Inferior parietal cortex (tissue), 1 donor: ENCODE results near the gene TSPAN10.
"Not testable (repeated sequence)": the region's sequence is repeated elsewhere in the genome, so short reads cannot be mapped to it uniquely, and the experiment has no call there.

Source experiments
- DNase-seq: peaks from one replicate; pipeline ENCODE4 v3.0.0-alpha.2; 2016; ENCODE audit errors: extremely low spot score

Gene TSPAN10

DNA sequence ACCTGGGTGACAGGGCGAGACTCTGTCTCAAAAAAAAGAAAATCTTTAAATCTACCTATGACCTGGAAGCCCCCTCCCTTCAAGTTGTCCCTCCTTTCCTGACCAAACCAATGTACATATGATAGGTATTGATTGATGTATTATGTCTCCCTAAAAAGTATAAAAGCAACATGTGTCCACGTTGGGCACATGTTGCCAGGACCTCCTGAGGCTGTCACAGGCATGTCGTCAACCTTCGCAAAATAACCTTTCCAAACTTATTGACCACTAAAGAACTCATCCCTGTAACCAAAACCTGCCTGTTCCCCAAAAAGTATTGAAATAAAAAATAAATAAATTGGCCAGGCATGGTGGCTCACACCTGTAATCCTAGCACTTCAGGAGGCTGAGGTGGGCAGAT, 25.0 kb downstream of the TSPAN10 start:
- no peak for DNase-seq

GRCh38 chr17:81664051-81664470, 27.1 kb downstream of the TSPAN10 start:
- DNase-seq: no peak

GRCh38 chr17:81665205-81666091, 28.5 kb downstream of the TSPAN10 start:
- DNase-seq: no peak

DNA sequence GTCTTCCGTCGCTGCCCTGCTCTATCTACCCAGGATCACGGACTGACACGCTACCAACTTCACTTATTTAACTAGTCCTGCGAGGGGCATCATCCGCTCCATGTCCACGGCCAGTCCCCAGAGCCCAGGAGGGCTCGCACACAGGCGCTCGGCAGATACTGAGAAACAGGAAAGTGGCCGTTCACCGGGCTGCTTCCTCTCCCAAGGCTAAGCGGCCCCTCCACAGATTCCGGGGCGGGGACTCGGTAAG, 29.0 kb downstream of the TSPAN10 start:
- DNase-seq: no peak

- DNase-seq: peak; percentile 97
Observed at GRCh38 chr17:81666342-81667191, 29.6 kb downstream of the TSPAN10 start, which contains the start of the genes CCDC137 and OXLD1. Gene CCDC137, plus strand, starts transcription at chr17:81666737. Its CDS starts 30 bp downstream, at chr17:81666767. Gene OXLD1, minus strand, starts transcription at chr17:81666605. Its CDS starts 28 bp downstream, at chr17:81666577.

DNA sequence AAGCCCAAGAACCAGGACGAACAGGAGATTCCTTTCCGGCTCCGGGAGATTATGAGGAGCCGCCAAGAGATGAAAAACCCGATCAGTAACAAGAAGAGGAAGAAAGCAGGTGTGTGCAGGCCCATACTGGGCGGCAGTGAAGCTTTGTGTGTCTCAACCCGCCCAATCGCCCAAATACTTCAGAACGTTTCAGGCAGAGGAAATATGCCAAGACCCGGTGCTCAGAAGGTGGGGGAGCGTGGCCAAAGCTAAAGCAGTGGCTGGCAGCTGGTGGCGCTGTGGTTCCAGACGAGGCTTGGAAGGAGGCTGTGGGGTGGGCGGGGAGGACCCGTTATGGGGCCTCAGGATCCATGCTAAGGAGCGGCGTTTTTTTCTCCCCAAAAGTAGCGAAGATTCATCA, 30.8 kb downstream of the TSPAN10 start:
- DNase-seq: no peak

DNA sequence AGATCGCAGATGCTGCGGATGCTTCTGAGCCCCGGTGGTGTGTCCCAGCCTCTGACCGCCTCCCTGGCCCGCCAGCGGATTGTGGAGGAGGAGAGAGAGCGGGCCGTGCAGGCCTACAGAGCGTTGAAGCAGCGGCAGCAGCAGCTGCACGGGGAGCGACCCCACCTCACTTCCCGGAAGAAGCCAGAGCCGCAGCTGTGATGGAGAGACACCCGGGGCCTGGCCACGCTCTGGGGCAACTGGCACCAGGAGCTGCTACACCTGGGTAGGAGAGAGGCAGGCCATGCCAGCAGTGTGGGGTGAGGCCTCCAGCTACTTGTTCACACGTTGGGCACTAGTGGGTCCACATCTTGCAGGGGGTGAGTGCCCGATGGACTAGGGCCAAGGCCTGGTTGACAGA, 35.5 kb downstream of the TSPAN10 start:
- no peak for DNase-seq

- DNase-seq: no peak
Observed at GRCh38 chr17:81672954-81673353, 36.0 kb downstream of the TSPAN10 start.

DNA sequence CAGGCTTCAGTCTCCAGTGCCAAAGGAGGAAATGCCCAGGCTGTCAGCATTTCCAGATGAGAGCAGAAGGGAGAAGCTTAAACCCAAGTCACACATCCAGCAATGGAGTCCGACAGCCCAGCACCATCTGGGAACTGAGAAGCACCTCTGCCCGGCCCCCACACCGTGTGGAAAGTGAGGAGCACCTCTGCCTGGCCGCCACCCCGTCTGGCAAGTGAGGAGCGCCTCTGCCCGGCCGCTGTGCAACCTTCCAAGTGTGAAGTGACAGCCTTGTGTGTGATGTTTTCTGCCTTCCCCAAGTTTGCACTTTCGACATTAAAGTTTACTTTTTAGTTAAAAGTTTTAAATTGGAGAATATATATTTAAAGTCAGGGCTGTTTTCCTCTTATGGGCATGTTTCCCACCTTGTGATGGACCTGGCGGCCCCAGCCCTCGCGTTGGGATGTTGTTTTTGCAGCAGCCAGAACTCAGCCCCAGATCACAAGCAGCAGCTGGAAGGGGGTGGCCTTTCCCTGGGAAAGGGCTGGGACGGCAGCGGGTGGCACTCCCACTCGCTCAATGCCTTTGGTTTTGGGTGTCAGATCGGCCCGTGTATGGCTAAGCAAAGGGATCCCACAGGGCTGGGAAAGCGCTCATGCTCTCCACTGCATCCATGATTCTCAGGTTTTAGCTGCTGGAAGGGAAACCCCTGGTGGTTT, 36.7 kb downstream of the TSPAN10 start:
- DNase-seq: no peak

DNA sequence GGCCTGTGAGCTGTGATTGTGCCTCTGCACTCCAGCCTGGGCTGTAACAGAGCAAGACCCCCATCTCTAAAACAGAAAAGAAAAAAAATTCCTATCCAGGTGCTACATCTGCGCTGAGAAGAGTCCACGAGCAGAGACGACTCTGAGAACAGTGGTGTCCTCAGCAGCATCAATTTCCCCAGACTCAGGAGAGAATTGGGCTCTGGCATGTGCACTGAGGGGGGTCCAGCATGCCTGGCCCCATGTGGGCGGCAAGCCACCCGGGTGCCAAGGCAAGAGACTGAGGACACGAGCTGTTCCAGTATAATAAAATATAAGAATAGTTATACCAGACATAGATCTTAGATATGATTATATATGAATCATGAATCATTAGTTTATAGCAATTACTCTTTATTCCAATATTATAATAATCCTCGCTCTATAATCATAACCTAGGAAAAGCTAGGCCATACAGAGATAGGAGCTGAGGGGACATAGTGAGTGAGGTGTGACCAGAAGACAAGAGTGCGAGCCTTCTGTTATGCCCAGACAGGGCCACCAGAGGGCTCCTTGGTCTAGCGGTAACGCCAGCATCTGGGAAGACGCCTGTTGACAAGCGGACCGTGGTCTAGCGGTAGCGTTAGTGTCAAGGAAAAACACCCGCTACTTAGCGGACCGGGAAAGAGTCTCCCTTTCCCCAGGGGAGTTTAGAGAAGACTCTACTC, 38.7 kb downstream of the TSPAN10 start:
- not testable (repeated sequence) for DNase-seq

DNA sequence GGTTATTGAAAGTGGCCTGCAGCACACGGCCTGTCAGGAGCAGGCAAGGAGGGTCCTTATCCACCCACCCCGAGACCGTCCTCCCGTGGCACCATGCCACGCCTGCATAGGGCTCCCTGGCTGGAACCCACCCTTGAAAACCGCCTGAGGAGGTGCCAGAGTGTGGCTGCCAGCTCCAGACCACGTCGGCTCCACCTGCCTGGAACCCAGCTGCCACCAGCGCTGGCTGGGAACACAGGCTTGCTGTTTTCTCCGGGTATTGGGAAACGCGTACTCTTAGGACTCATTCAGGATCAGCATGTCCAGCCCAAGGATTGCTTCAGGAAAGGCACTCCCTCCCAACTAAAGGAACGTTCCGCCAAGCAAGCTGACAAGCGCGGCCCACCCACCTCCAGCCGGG, 39.9 kb downstream of the TSPAN10 start:
- DNase-seq: no peak

GRCh38 chr17:81680150-81680549, 43.2 kb downstream of the TSPAN10 start:
- no peak for DNase-seq

DNA sequence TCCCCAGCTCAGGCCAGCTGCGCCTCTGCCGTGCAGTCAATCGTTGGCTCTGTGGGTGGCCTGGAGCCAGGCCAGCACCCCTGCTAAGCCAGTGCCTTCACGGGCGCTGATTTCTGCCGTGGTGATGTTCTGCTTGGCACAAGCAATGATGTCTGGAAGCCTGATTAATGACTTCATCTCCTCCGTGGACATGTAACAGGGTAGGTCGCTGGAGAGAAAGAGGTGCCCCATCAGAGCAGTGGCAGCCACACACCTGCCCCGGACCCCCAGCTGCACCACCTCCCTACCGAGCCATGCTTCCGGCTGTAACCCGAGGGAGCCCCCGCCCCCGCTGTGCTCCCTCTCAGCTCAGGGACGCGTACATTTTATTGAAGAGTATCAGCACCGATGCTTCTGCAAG, 44.7 kb downstream of the TSPAN10 start:
- no peak for DNase-seq

DNA sequence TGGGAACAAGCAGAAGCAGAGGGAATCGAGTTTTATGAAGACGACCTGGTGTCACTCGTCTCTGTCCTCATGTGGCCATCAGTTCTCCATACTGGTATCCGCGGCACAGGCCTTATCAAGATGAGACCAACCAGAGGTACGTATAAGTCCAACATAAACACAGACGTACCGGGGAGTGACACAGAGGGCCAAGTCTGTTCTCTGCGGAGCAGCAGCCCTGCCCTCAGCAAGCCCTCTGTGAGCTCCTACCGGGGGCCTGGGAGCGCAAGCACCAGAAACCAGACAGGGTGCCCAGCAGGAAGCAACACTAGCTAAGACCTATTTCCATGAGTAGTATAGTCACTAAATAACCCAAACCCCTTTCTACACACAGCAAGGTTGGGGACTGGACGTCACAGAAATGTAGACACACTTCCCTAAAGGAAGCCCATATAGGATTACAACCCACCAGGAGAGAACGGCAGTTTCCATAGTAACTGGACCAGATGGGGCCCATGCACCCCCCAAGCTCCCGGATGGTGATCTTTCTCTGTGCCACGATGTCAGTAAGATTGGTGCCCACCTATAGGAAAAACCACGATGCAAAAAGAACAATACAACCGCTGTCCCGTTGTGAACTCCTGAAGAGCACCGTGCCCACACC, 45.7 kb downstream of the TSPAN10 start:
- DNase-seq: no peak

- peak; percentile 20 for DNase-seq
Observed at GRCh38 chr17:81683208-81683583, 46.2 kb downstream of the TSPAN10 start.

- peak; percentile 100 for DNase-seq
Observed at GRCh38 chr17:81683584-81684441, 46.8 kb downstream of the TSPAN10 start, which contains the start of the genes ARL16 and HGS. Gene ARL16, minus strand, starts transcription at chr17:81683797. Its CDS starts 44 bp downstream, at chr17:81683753. Gene HGS, plus strand, starts transcription at chr17:81684011. Its CDS starts 56 bp downstream, at chr17:81684067.

- no peak for DNase-seq
Observed at GRCh38 chr17:81684442-81684911, 47.5 kb downstream of the TSPAN10 start.

DNA sequence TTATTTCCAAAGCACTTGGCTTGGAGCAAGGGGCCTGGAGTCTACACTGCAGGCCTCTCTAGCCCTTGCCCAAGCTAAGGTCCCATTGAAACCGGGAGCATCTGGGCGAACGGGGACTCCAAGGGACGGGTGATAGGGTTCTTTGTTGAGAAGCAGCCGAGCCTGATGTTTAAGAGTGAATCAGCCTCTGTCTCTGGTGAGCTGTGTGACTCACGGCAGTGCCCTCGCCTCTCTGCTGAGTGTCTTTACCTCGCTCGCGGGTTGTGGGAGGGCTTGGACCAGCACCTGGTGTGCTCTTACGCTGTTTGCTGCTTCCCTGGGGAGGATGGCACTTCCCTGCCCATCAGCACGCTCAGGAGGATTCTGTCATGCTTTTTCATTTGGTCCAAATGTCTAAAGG, 48.1 kb downstream of the TSPAN10 start:
- DNase-seq: no peak

DNA sequence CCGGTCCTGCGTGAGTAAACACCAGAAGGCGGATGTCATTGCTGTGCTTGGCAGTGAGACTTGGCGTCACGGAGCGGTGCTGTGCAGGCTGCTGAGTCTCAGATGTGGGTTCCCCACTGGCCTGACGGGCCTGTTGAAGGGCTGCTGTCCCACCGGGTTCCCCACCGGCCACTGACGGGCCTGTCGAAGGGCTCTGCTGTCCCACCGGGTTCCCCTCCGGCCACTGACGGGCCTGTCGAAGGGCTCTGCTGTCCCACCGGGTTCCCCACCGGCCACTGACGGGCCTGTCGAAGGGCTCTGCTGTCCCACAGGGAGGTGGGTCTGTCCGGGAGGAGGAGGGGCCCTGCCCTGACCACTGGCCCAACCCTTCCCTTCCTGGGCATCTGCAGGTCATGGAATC, 49.6 kb downstream of the TSPAN10 start:
- DNase-seq: no peak
